ENCODE measurements around the gene CDC16.
"Not testable (repeated sequence)": the region's sequence is repeated elsewhere in the genome, so short reads cannot be mapped to it uniquely, and the experiment has no call there.

CDC16 gene

GRCh38 chr13:114234645-114235421, at the start of gene CDC16:
Gene CDC16 (plus strand): TSS chr13:114234897. CDS start chr13:114235085, 188 bp downstream.
- DNase-seq = peak; percentile 58 to 95 (median 88)

GRCh38 chr13:114185182-114185971, 49.3 kb upstream of the CDC16 start:
- DNase-seq = no peak

- DNase-seq = no peak
Observed at GRCh38 chr13:114194853-114195252, 39.8 kb upstream of the CDC16 start.

GRCh38 chr13:114196629-114197028, 38.1 kb upstream of the CDC16 start:
- no peak for DNase-seq

- no peak for DNase-seq
Observed at GRCh38 chr13:114198556-114198955, 36.1 kb upstream of the CDC16 start.

GRCh38 chr13:114199526-114199925, 35.2 kb upstream of the CDC16 start:
- not testable (repeated sequence) for DNase-seq

- no peak for DNase-seq
Observed at GRCh38 chr13:114199954-114200353, 34.7 kb upstream of the CDC16 start.

- no peak for DNase-seq
Observed at GRCh38 chr13:114200399-114200911, 34.2 kb upstream of the CDC16 start.

- DNase-seq = no peak
Observed at GRCh38 chr13:114202581-114202980, 32.1 kb upstream of the CDC16 start.

GRCh38 chr13:114203536-114203935, 31.2 kb upstream of the CDC16 start:
- DNase-seq = no peak

- no peak for DNase-seq
Observed at GRCh38 chr13:114204894-114205293, 29.8 kb upstream of the CDC16 start.

- DNase-seq = no peak
Observed at GRCh38 chr13:114208134-114208533, 26.6 kb upstream of the CDC16 start.

- DNase-seq = no peak
Observed at GRCh38 chr13:114211446-114212157, 23.1 kb upstream of the CDC16 start.

- no peak for DNase-seq
Observed at GRCh38 chr13:114212158-114212495, 22.6 kb upstream of the CDC16 start.

- no peak for DNase-seq
Observed at GRCh38 chr13:114213980-114214379, 20.7 kb upstream of the CDC16 start.

GRCh38 chr13:114219392-114219791, 15.3 kb upstream of the CDC16 start:
- no peak for DNase-seq

GRCh38 chr13:114222461-114222968, 12.2 kb upstream of the CDC16 start:
- no peak for DNase-seq

GRCh38 chr13:114224201-114224600, 10.5 kb upstream of the CDC16 start:
- DNase-seq = no peak

GRCh38 chr13:114225610-114226009, 9.1 kb upstream of the CDC16 start:
- DNase-seq = no peak

- peak in 8 of 58 donors; percentile 7 to 62 (median 24) for DNase-seq
Observed at GRCh38 chr13:114226088-114226487, 8.6 kb upstream of the CDC16 start.

GRCh38 chr13:114226699-114227323, 7.9 kb upstream of the CDC16 start:
- peak in 56 of 58 donors; percentile 7 to 90 (median 70) for DNase-seq

Data from anterior cingulate cortex (tissue), 58 donors.